ENCODE data around the gene MAP2K4. TPM values are rescaled to one million over a fixed set of nuclear protein-coding genes. Genes with fewer than 3 reads are reported as not detected.

Gene MAP2K4
- total RNA-seq, 2 experiments from 2014 or later: 12.3 to 29.1 TPM

GRCh38 chr17:12035673-12036072 lies 15.0 kb downstream of the MAP2K4 start:
- Histone ChIP-seq H3K79me2 (ENCODE audit: insufficient read depth, low read depth, low read length) (peaks cover 25% of the 10 kb centered on the region; the same call in 1 of the 2 replicates), H3K9me3 (ENCODE audit: low read length) (no peaks in the 10 kb centered on the region), H3K4me1 (ENCODE audit: insufficient read depth, low read length, poor library complexity, severe bottlenecking) (no peaks in the 10 kb centered on the region), H3K36me3 (ENCODE audit: insufficient read depth, low read length) (peaks cover 7% of the 10 kb centered on the region; the same call in 1 of the 2 replicates), H3K4me2 (ENCODE audit: low read length) (no peak overlapping the region), H4K20me1 (ENCODE audit: insufficient read depth, low read length) (peaks cover 27% of the 10 kb centered on the region), H3K9me2 (ENCODE audit: insufficient read depth, low read length) (no peaks in the 10 kb centered on the region), H3K4me3 (ENCODE audit: low read depth, low read length, poor library complexity, severe bottlenecking) (no peak overlapping the region), H2AFZ (ENCODE audit: low read length) (no peak overlapping the region), H3K27ac (ENCODE audit: low read depth, low read length, poor library complexity, severe bottlenecking) (no peak overlapping the region)
- POLR2A ChIA-PET: no interaction called here
- no peak for DNase-seq (ENCODE audit: low spot score)
- CTCF ChIA-PET (ENCODE audit: unreplicated experiment): no interaction called here
- BruUV-seq (replicated peaks): no TSS peak
- TF ChIP-seq CTCF (conservative IDR thresholded peaks at IDR 0.05; ENCODE audit: low read length): no peak
- intact Hi-C loops (cut with micrococcal nuclease; ENCODE audit: unreplicated experiment): no loop called here

- no TSS peak for BruUV-seq (replicated peaks)
- no peak for DNase-seq (ENCODE audit: low spot score)
- no peak for TF ChIP-seq CTCF (conservative IDR thresholded peaks at IDR 0.05; ENCODE audit: low read length)
- TF ChIP-seq EZH2phosphoT487 (IDR thresholded peaks at IDR 0.05; ENCODE audit: borderline replicate concordance, low read depth, low read length): no peak
- CTCF ChIA-PET (ENCODE audit: unreplicated experiment): interaction anchor here (1.2 kb wide), 1 partner anchor 26 kb away, joined by 3 read pairs; no protein-coding TSS in a partner anchor
- intact Hi-C loops (cut with micrococcal nuclease; ENCODE audit: unreplicated experiment): no loop called here
- Histone ChIP-seq H3K79me2 (ENCODE audit: insufficient read depth, low read depth, low read length) (peaks cover 12% of the 10 kb centered on the region; the same call in 1 of the 2 replicates), H3K4me3 (ENCODE audit: low read depth, low read length, poor library complexity, severe bottlenecking) (no peak overlapping the region), H3K4me2 (ENCODE audit: low read length) (no peak overlapping the region), H4K20me1 (ENCODE audit: insufficient read depth, low read length) (peaks cover 18% of the 10 kb centered on the region), H3K9me2 (ENCODE audit: insufficient read depth, low read length) (no peaks in the 10 kb centered on the region), H3K4me1 (ENCODE audit: insufficient read depth, low read length, poor library complexity, severe bottlenecking) (no peaks in the 10 kb centered on the region), H3K27ac (ENCODE audit: low read depth, low read length, poor library complexity, severe bottlenecking) (no peak overlapping the region), H2AFZ (ENCODE audit: low read length) (no peak overlapping the region), H3K36me3 (ENCODE audit: insufficient read depth, low read length) (peaks cover 7% of the 10 kb centered on the region; the same call in 1 of the 2 replicates), H3K9me3 (ENCODE audit: low read length) (no peaks in the 10 kb centered on the region)
- POLR2A ChIA-PET: interaction anchor here (0.8 to 1.4 kb wide), 2 partner anchors 13 to 713 kb away, joined by 3 to 5 read pairs; no protein-coding TSS in a partner anchor
Observed at GRCh38 chr17:12037970-12038369, 17.3 kb downstream of the MAP2K4 start.

- Histone ChIP-seq H4K20me1 (ENCODE audit: insufficient read depth, low read length) (peaks cover 20% of the 10 kb centered on the region), H3K79me2 (ENCODE audit: insufficient read depth, low read depth, low read length) (peaks cover 10% of the 10 kb centered on the region; the same call in 1 of the 2 replicates), H3K36me3 (ENCODE audit: insufficient read depth, low read length) (no peaks in the 10 kb centered on the region), H3K9me3 (ENCODE audit: low read length) (no peaks in the 10 kb centered on the region), H3K9me2 (ENCODE audit: insufficient read depth, low read length) (no peaks in the 10 kb centered on the region), H2AFZ (ENCODE audit: low read length) (no peak overlapping the region), H3K4me3 (ENCODE audit: low read depth, low read length, poor library complexity, severe bottlenecking) (no peak overlapping the region), H3K4me1 (ENCODE audit: insufficient read depth, low read length, poor library complexity, severe bottlenecking) (no peaks in the 10 kb centered on the region), H3K27ac (ENCODE audit: low read depth, low read length, poor library complexity, severe bottlenecking) (no peak overlapping the region), H3K4me2 (ENCODE audit: low read length) (no peak overlapping the region)
- DNase-seq (ENCODE audit: low spot score): no peak
- POLR2A ChIA-PET: no interaction called here
- no peak for TF ChIP-seq CTCF (conservative IDR thresholded peaks at IDR 0.05; ENCODE audit: low read length)
- TF ChIP-seq EZH2phosphoT487 (IDR thresholded peaks at IDR 0.05; ENCODE audit: borderline replicate concordance, low read depth, low read length): no peak
- intact Hi-C loops (cut with micrococcal nuclease; ENCODE audit: unreplicated experiment): no loop called here
- BruUV-seq (replicated peaks): no TSS peak
- CTCF ChIA-PET (ENCODE audit: unreplicated experiment): no interaction called here
Observed at GRCh38 chr17:12040478-12040877, 19.8 kb downstream of the MAP2K4 start.
